ENCODE measurements around the gene MAGEA2B.
"Not testable (repeated sequence)": the region's sequence is repeated elsewhere in the genome, so short reads cannot be mapped to it uniquely, and the experiment has no call there.

Gene MAGEA2B

DNA sequence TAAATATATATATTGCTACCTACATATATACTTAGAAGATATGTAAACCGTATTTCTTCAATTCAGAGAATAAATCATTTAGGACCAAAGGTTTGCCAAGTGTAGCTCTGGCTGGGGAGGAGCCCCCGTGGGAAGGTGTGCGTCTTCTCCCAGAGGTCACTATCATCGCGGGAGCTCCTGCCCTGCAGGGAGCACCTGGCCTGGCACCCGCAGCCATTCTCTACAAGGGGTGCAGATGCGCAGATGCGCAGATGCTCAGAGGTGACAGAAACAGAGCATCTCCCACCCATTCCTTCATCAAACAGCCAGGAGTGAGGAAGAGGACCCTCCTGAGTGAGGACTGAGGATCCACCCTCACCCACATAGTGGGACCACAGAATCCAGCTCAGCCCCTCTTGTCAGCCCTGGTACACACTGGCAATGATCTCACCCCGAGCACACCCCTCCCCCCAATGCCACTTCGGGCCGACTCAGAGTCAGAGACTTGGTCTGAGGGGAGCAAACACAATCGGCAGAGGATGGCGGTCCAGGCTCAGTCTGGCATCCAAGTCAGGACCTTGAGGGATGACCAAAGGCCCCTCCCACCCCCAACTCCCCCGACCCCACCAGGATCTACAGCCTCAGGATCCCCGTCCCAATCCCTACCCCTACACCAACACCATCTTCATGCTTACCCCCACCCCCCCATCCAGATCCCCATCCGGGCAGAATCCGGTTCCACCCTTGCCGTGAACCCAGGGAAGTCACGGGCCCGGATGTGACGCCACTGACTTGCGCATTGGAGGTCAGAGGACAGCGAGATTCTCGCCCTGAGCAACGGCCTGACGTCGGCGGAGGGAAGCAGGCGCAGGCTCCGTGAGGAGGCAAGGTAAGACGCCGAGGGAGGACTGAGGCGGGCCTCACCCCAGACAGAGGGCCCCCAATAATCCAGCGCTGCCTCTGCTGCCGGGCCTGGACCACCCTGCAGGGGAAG, at the start of gene MAGEA2B:
TSS of gene MAGEA2B (plus strand) at position 814 of the 973 bp plus-strand sequence. CDS start 2,479 bp downstream, outside the sequence.
- not testable (repeated sequence) for DNase-seq (ENCODE audit: low read depth in 2 of 2)

- no peak for DNase-seq (ENCODE audit: low read depth in 2 of 2)
Observed at GRCh38 chrX:152674135-152674534, 40.3 kb upstream of the MAGEA2B start.

DNA sequence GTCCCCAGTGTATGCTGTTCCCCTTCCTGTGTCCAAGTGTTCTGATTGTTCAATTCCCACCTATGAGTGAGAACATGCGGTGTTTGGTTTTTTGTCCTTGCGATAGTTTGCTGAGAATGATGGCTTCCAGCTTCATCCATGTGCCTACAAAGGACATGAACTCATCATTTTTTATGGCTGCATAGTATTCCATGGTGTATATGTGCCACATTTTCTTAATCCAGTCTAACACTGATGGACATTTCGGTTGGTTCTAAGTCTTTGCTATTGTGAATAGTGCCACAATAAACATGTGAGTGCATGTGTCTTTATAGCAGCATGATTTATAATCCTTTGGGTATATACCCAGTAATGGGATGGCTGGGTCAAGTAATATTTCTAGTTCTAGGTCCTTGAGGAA, 39.8 kb upstream of the MAGEA2B start:
- DNase-seq (ENCODE audit: low read depth in 2 of 2) = not testable (repeated sequence)

GRCh38 chrX:152681012-152681411, 33.4 kb upstream of the MAGEA2B start:
- not testable (repeated sequence) for DNase-seq (ENCODE audit: low read depth in 2 of 2)

DNA sequence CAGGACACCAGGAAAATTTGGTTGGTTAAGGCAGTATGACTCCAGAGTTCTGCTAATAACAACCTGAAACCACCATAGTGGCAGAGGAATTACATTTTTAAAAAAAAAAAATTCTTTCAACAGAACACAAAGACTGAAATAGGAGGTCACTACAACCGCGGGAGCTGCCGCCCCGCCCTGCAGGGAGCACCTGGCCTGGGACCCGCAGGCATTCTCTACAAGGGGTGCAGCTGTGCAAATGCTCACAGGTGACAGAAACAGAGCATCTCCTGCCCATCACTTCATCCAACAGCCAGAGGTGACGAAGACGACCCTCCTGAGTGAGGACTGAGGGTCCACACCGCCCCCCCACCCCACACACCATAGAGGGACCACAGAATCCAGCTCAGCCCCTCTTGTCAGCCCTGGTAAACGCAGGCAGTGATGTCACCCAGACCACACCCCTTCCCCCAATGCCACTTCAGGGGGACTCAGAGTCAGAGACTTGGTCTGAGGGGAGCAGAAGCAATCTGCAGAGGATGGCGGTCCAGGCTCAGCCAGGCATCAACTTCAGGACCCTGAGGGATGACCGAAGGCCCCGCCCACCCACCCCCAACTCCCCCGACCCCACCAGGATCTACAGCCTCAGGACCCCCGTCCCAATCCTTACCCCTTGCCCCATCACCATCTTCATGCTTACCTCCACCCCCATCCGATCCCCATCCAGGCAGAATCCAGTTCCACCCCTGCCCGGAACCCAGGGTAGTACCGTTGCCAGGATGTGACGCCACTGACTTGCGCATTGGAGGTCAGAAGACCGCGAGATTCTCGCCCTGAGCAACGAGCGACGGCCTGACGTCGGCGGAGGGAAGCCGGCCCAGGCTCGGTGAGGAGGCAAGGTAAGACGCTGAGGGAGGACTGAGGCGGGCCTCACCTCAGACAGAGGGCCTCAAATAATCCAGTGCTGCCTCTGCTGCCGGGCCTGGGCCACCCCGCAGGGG, 16.2 kb upstream of the MAGEA2B start, which contains the start of gene MAGEA3:
TSS of gene MAGEA3 (plus strand) at position 843 of the 980 bp plus-strand sequence. CDS start 2,039 bp downstream, outside the sequence.
- not testable (repeated sequence) for DNase-seq (ENCODE audit: low read depth in 2 of 2)

- not testable (repeated sequence) for DNase-seq (ENCODE audit: low read depth in 2 of 2)
Observed at GRCh38 chrX:152700390-152700789, 14.0 kb upstream of the MAGEA2B start.

- not testable (repeated sequence) for DNase-seq (ENCODE audit: low read depth in 2 of 2)
Observed at GRCh38 chrX:152706500-152706899, 7.9 kb upstream of the MAGEA2B start.

DNA sequence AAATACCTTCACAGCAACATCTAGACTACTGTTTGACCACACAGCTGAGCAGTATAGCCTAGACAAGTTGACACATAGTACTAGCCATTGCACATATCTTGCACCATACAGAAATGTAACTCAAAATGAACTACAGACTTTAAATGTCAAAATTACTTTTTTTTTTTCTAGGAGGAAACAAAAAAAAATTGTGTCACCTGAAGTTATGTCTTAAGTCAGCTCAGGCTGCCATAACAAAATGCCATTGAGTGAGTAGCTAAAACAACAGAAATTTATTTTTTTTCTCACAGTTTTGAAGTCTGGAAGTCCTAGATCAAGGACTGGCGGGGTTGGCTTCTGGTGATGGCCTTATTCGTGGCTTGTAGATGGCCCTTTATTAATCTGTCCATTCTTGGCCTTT, 5.3 kb upstream of the MAGEA2B start, which contains the start of gene CSAG2:
TSS of gene CSAG2 (minus strand) at position 101 of the 400 bp plus-strand sequence. CDS start 161 bp downstream, outside the sequence.
- DNase-seq (ENCODE audit: low read depth in 2 of 2) = not testable (repeated sequence)

- not testable (repeated sequence) for DNase-seq (ENCODE audit: low read depth in 2 of 2)
Observed at GRCh38 chrX:152713195-152713594, 1.2 kb upstream of the MAGEA2B start.

GRCh38 chrX:152725409-152725808, 11.0 kb downstream of the MAGEA2B start:
- no peak for DNase-seq (ENCODE audit: low read depth in 2 of 2)

GRCh38 chrX:152733261-152733975, 19.0 kb downstream of the MAGEA2B start, which contains the start of the genes CSAG1 and MAGEA12:
Gene CSAG1, minus strand, starts transcription at chrX:152733721. Its CDS starts 1,261 bp downstream, at chrX:152732460.
Gene MAGEA12, plus strand, starts transcription at chrX:152733757. Its CDS starts 2,405 bp downstream, at chrX:152736162.
- no peak for DNase-seq (ENCODE audit: low read depth in 2 of 2)

DNA sequence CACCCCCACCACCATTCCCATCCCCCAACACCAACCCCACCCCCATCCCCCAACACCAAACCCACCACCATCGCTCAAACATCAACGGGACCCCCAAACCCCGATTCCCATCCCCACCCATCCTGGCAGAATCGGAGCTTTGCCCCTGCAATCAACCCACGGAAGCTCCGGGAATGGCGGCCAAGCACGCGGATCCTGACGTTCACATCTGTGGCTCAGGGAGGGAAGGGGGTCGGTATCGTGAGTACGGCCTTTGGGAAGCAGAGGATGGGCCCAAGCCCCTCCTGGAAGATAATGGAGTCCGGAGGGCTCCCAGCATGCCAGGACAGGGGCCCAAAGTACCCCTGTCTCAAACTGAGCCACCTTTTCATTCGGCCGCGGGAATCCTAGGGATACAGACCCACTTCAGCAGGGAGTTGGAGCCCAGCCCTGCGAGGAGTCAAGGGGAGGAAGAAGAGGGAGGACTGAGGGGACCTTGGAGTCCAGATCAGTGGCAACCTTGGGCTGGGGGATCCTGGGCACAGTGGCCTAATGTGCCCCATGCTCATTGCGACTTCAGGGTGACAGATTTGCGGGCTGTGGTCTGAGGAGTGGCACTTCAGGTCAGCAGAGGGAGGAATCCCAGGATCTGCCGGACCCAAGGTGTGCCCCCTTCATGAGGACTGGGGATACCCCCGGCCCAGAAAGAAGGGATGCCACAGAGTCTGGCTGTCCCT, 19.9 kb downstream of the MAGEA2B start:
- DNase-seq (ENCODE audit: low read depth in 2 of 2) = not testable (repeated sequence)

DNA sequence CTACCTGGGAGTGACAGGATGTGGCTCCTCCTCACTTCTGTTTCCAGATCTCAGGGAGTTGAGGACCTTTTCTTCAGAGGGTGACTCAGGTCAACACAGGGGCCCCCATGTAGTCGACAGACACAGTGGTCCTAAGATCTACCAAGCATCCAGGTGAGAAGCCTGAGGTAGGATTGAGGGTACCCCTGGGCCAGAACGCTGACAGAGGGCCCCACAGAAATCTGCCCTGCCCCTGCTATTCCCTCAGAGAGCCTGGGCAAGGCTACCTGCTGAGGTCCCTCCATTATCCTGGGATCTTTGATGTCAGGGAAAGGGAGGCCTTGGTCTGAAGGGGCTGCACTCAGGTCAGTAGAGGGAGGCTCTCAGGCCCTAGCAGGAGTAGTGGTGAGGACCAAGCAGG, 20.7 kb downstream of the MAGEA2B start:
- no peak for DNase-seq (ENCODE audit: low read depth in 2 of 2)

GRCh38 chrX:152735860-152736511, 21.6 kb downstream of the MAGEA2B start:
- no peak for DNase-seq (ENCODE audit: low read depth in 2 of 2)

DNA sequence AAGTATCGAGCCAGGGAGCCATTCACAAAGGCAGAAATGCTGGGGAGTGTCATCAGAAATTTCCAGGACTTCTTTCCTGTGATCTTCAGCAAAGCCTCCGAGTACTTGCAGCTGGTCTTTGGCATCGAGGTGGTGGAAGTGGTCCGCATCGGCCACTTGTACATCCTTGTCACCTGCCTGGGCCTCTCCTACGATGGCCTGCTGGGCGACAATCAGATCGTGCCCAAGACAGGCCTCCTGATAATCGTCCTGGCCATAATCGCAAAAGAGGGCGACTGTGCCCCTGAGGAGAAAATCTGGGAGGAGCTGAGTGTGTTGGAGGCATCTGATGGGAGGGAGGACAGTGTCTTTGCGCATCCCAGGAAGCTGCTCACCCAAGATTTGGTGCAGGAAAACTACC, 22.1 kb downstream of the MAGEA2B start:
- DNase-seq (ENCODE audit: low read depth in 2 of 2) = not testable (repeated sequence)

- no peak for DNase-seq (ENCODE audit: low read depth in 2 of 2)
Observed at GRCh38 chrX:152738560-152738959, 24.1 kb downstream of the MAGEA2B start.

GRCh38 chrX:152753686-152754650, 39.5 kb downstream of the MAGEA2B start, which contains the start of gene MAGEA2:
Gene MAGEA2, minus strand, starts transcription at chrX:152753842. Its CDS starts 2,479 bp downstream, at chrX:152751363.
- DNase-seq (ENCODE audit: low read depth in 2 of 2) = not testable (repeated sequence)

- not testable (repeated sequence) for DNase-seq (ENCODE audit: low read depth in 2 of 2)
Observed at GRCh38 chrX:152754871-152755270, 40.4 kb downstream of the MAGEA2B start.

All from fibroblast of skin of left biceps (primary cell).